H9 (cell line): ENCODE measurements around the gene GRB7. TPM values are rescaled to one million over a fixed set of nuclear protein-coding genes. Genes with fewer than 3 reads are reported as not detected.

ENCODE experiments used
- DNase-seq: peaks from one replicate; pipeline ENCODE4 v3.0.0-alpha.2; 2017
- H2AFZ ChIP-seq: one replicate; pipeline ENCODE4 v1.6.1; 2013; ENCODE audit warnings: mild to moderate bottlenecking, low read length, control low read depth, moderate library complexity
- H2AK5ac ChIP-seq: 2 replicates; pipeline ENCODE4 v1.6.1; 2013; ENCODE audit warnings: low read length, control low read depth, mixed read lengths; ENCODE audit not compliant: insufficient read length
- H2BK120ac ChIP-seq: one replicate; pipeline ENCODE4 v1.6.1; 2013; ENCODE audit warnings: low read depth, mild to moderate bottlenecking, low read length, control low read depth, inconsistent platforms; ENCODE audit not compliant: poor library complexity, severe bottlenecking
- H2BK12ac ChIP-seq: 2 replicates; pipeline ENCODE4 v1.6.1; 2013; ENCODE audit warnings: low read length, control low read depth, mixed read lengths, low read depth; ENCODE audit not compliant: insufficient read length
- H2BK15ac ChIP-seq: 2 replicates; pipeline ENCODE4 v1.6.1; 2013; ENCODE audit warnings: low read depth, low read length, control low read depth
- H2BK20ac ChIP-seq: one replicate; pipeline ENCODE4 v1.6.1; 2013; ENCODE audit warnings: low read depth, mild to moderate bottlenecking, low read length, control low read depth, inconsistent platforms; ENCODE audit not compliant: poor library complexity, severe bottlenecking
- H2BK5ac ChIP-seq: 2 replicates; pipeline ENCODE4 v1.6.1; 2013; ENCODE audit warnings: low read length, control low read depth, mixed read lengths; ENCODE audit not compliant: insufficient read length
- H3K14ac ChIP-seq: 2 replicates; pipeline ENCODE4 v1.6.1; 2013; ENCODE audit warnings: low read length, control low read depth; ENCODE audit not compliant: insufficient read depth
- H3K18ac ChIP-seq: 2 replicates; pipeline ENCODE4 v1.6.1; 2013; ENCODE audit warnings: low read depth, mild to moderate bottlenecking, mixed read lengths, low read length, control low read depth; ENCODE audit not compliant: insufficient read length
- H3K23ac ChIP-seq: 2 replicates; pipeline ENCODE4 v1.6.1; 2013; ENCODE audit warnings: low read length, control low read depth, mixed read lengths, low read depth; ENCODE audit not compliant: insufficient read length
- H3K23me2 ChIP-seq: 2 replicates; pipeline ENCODE4 v1.6.1; 2013; ENCODE audit warnings: low read depth, mild to moderate bottlenecking, mixed read lengths, low read length, control low read depth; ENCODE audit not compliant: insufficient read length, poor library complexity, severe bottlenecking
- H3K27ac ChIP-seq: 2 replicates; pipeline ENCODE4 v1.5.1; 2013; ENCODE audit warnings: low read length, control low read depth, mixed read lengths, low read depth; ENCODE audit not compliant: insufficient read length
- H3K27me3 ChIP-seq: 2 replicates; pipeline ENCODE4 v1.6.1; 2013; ENCODE audit warnings: low read length, control low read depth, inconsistent platforms; ENCODE audit not compliant: insufficient read depth
- H3K4ac ChIP-seq: 2 replicates; pipeline ENCODE4 v1.6.1; 2013; ENCODE audit warnings: low read depth, mild to moderate bottlenecking, control low read depth, inconsistent platforms, low read length, moderate library complexity
- H3K4me1 ChIP-seq: 2 replicates; pipeline ENCODE4 v1.6.1; 2013; ENCODE audit warnings: low read length, control low read depth, inconsistent platforms; ENCODE audit not compliant: insufficient read depth
- H3K4me2 ChIP-seq: 2 replicates; pipeline ENCODE4 v1.6.1; 2013; ENCODE audit warnings: low read length, control low read depth, mixed read lengths; ENCODE audit not compliant: insufficient read length, insufficient read depth
- H3K56ac ChIP-seq: 2 replicates; pipeline ENCODE4 v1.6.1; 2013; ENCODE audit warnings: low read depth, mild to moderate bottlenecking, mixed read lengths, low read length, control low read depth; ENCODE audit not compliant: insufficient read length
- H3K79me1 ChIP-seq: 2 replicates; pipeline ENCODE4 v1.6.1; 2013; ENCODE audit warnings: low read depth, mild to moderate bottlenecking, moderate library complexity, low read length, control low read depth, inconsistent platforms; ENCODE audit not compliant: insufficient read depth, poor library complexity, severe bottlenecking
- H3K79me2 ChIP-seq: 2 replicates; pipeline ENCODE4 v1.6.1; 2013; ENCODE audit warnings: low read length, control low read depth, inconsistent platforms; ENCODE audit not compliant: insufficient read depth
- H3K9ac ChIP-seq: 2 replicates; pipeline ENCODE4 v1.6.1; 2013; ENCODE audit warnings: low read length, control low read depth, mixed read lengths; ENCODE audit not compliant: insufficient read length; ENCODE audit errors: extremely low read depth
- H3K9me3 ChIP-seq: one replicate; pipeline ENCODE4 v1.6.1; 2013; ENCODE audit warnings: low read depth, low read length, inconsistent platforms; ENCODE audit not compliant: control insufficient read depth
- H3T11ph ChIP-seq: one replicate; pipeline ENCODE4 v1.6.1; 2013; ENCODE audit warnings: mild to moderate bottlenecking, low read length, control low read depth, inconsistent platforms
- H4K20me1 ChIP-seq: one replicate; pipeline ENCODE4 v1.6.1; 2013; ENCODE audit not compliant: control insufficient read depth, insufficient read length, insufficient read depth
- H4K5ac ChIP-seq: 2 replicates; pipeline ENCODE4 v1.6.1; 2013; ENCODE audit warnings: low read depth, mild to moderate bottlenecking, mixed read lengths, low read length, control low read depth; ENCODE audit not compliant: insufficient read length
- H4K8ac ChIP-seq: replicated peaks from 2 replicates; pipeline ENCODE4 v1.6.1; 2013; ENCODE audit warnings: low read length, control low read depth, mixed read lengths, low read depth; ENCODE audit not compliant: insufficient read length
- H4K91ac ChIP-seq: 2 replicates; pipeline ENCODE4 v1.6.1; 2013; ENCODE audit warnings: low read depth, mild to moderate bottlenecking, moderate library complexity, mixed read lengths, low read length, control low read depth; ENCODE audit not compliant: insufficient read length
- H3K27ac Mint-ChIP-seq, 3 experiments: 2 replicates in 2 of 3; 3 replicates in 1 of 3; pipeline ENCODE4 v1.8.0; 2020 to 2021; ENCODE audit warnings: mixed read lengths in 3 of 3, mild to moderate bottlenecking in 1 of 3, moderate library complexity in 1 of 3
- H3K27me3 Mint-ChIP-seq: 2 replicates; pipeline ENCODE4 v1.8.0; 2021; ENCODE audit warnings: low read depth, mild to moderate bottlenecking, moderate library complexity, mixed read lengths
- H3K36me3 Mint-ChIP-seq, 3 experiments: 2 replicates in 2 of 3; 3 replicates in 1 of 3; pipeline ENCODE4 v1.8.0; 2020 to 2021; ENCODE audit warnings: low read depth in 3 of 3, mixed read lengths in 3 of 3; ENCODE audit not compliant: insufficient read depth in 1 of 3
- H3K4me1 Mint-ChIP-seq, 2 experiments: 2 replicates each; pipeline ENCODE4 v1.8.0; 2020; ENCODE audit warnings: mixed read lengths in 2 of 2
- H3K4me3 Mint-ChIP-seq, 2 experiments: 2 replicates in 1 of 2; 3 replicates in 1 of 2; pipeline ENCODE4 v1.8.0; 2020 to 2021; ENCODE audit warnings: mild to moderate bottlenecking in 2 of 2, mixed read lengths in 2 of 2, moderate library complexity in 1 of 2
- H3K9me3 Mint-ChIP-seq, 2 experiments: 2 replicates in 1 of 2; 3 replicates in 1 of 2; pipeline ENCODE4 v1.8.0; 2020; ENCODE audit warnings: mild to moderate bottlenecking in 2 of 2, mixed read lengths in 2 of 2, moderate library complexity in 1 of 2
- CTCF ChIP-seq: fragments of 200-600 bp; sonication (generic); conservative IDR thresholded peaks from 3 replicates; pipeline ENCODE4 v1.8.0; 2021; ENCODE audit warnings: antibody characterized with exemption, mild to moderate bottlenecking
- WGBS: extraction: QIAGEN DNeasy Blood & Tissue Kit; methylation state at CpG from one replicate; pipeline ENCODE4 v1.1.7; 2013; ENCODE audit warnings: missing lambda C conversion rate, low lambda C conversion rate, mixed read lengths; ENCODE audit not compliant: insufficient read length; ENCODE audit errors: extremely low coverage; 5-methylcytosine and 5-hydroxymethylcytosine counted together
- total RNA-seq: library from RNA; stranded (reverse); gene quantifications from 2 replicates; pipeline ENCODE4 v1.2.1, GENCODE V29; 2021

Gene GRB7
- total RNA-seq, 1 experiment from 2014 or later, result 55.0 TPM

DNA sequence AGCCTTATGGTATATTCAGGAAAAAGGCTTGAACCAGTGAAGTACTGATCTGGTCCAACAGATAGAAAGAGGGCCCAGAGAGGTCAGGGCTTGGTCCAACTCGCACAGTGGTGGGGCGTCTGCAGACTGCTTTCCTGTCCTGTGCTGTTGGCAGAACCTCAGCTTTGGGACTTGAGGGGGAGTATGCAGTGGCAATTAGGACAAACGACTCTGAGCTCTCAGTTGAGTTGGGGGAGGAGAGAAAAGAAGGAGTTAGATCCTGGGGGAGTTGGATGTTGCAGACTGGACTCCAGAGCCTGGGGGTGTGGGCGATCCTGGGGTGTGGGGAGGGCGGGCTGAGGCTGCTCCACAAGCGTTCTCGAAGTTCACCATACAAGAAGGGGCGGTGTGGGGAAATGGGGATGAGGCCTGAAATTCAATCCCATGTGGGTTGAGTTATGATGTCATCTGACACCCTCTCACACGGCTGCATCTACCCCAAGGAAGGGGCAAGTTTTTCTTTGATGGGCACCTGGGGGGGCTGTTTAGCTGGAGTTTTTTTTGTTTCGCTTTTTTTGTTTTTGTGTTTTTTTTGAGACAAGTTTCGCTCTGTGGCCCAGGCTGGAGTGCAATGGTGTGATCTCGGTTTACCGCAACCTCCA, 14.6 kb downstream of the GRB7 start:
- no peak overlapping the region for H4K5ac ChIP-seq
- peaks cover 48 to 50% of the 10 kb centered on the region in 2 experiments for H3K4me1 Mint-ChIP-seq
- no peaks in the 10 kb centered on the region for H3K9me3 ChIP-seq
- H2BK20ac ChIP-seq, result no peak overlapping the region
- H3K36me3 Mint-ChIP-seq, result peaks cover 3 to 7% (median 4%) of the 10 kb centered on the region in 3 experiments; a peak in 4 of 7 replicates
- H3K23me2 ChIP-seq, result peaks cover 3% of the 10 kb centered on the region
- H3K18ac ChIP-seq, result no peak overlapping the region
- H3K27me3 ChIP-seq, result no peaks in the 10 kb centered on the region
- no peak overlapping the region for H2BK120ac ChIP-seq
- H3K56ac ChIP-seq, result no peak overlapping the region
- H3K79me1 ChIP-seq, result no peaks in the 10 kb centered on the region
- peaks cover 14% of the 10 kb centered on the region for H3K27me3 Mint-ChIP-seq
- H4K20me1 ChIP-seq, result peaks cover 2% of the 10 kb centered on the region
- H3K4me3 Mint-ChIP-seq, result peak overlapping the region; percentile 14 to 78; a peak in 3 of 5 replicates
- no peak overlapping the region for H3K27ac ChIP-seq
- H2BK12ac ChIP-seq, result no peak overlapping the region
- no peak overlapping the region for H3K23ac ChIP-seq
- H3K4me2 ChIP-seq, result no peak overlapping the region
- H3K27ac Mint-ChIP-seq, result no peak overlapping the region
- WGBS, result no CpG with 5 or more reads among the region's 13 CpGs
- H3K9me3 Mint-ChIP-seq, result no peaks in the 10 kb centered on the region; a peak in 1 of 5 replicates
- H4K91ac ChIP-seq, result no peak overlapping the region
- peaks cover 2% of the 10 kb centered on the region; the same call in 1 of the 2 replicates for H3K4me1 ChIP-seq
- no peak overlapping the region for H3K4ac ChIP-seq
- H2AK5ac ChIP-seq, result no peak overlapping the region
- peak; percentile 45 for DNase-seq
- H3T11ph ChIP-seq, result no peak overlapping the region
- no peak overlapping the region for H4K8ac ChIP-seq
- no peak overlapping the region for H2BK15ac ChIP-seq
- H2AFZ ChIP-seq, result no peak overlapping the region
- no peaks in the 10 kb centered on the region for H3K79me2 ChIP-seq
- no peak overlapping the region for H2BK5ac ChIP-seq
- TF ChIP-seq CTCF, result no peak
- H3K9ac ChIP-seq, result no peak overlapping the region
- no peak overlapping the region for H3K14ac ChIP-seq
